ENCODE data around the gene FOXP1.

FOXP1 gene

DNA sequence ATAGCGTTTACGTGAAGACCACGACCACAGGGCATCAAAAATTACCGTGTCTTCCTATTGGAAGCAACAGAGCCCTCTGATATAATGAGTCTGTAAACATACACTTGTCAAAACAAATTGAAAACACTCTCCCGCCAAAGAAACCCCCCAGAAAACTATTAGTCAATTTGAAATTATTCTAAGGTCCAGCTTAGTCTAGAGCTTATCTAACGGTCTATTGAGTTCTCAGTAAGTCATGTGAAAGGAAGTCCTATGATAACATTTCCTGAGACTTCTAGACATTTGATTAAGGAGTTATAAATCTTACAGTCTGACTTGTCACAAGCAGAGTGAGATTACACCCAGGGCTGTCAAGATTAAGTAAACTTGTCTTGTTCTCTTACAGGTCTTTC, 356.3 kb downstream of the FOXP1 start:
- no peaks in the 10 kb centered on the region for H3K9me3 Mint-ChIP-seq
- peaks cover 23% of the 10 kb centered on the region for H3K4me1 Mint-ChIP-seq (ENCODE audit: low read depth)
- H3K36me3 Mint-ChIP-seq (ENCODE audit: low read depth): peaks cover 2% of the 10 kb centered on the region
- peaks cover 88% of the 10 kb centered on the region for H3K27me3 Mint-ChIP-seq (ENCODE audit: low read depth)
- H3K27ac Mint-ChIP-seq: peak overlapping the region; percentile 81
- H3K4me3 Mint-ChIP-seq: peak overlapping the region; percentile 76

DNA sequence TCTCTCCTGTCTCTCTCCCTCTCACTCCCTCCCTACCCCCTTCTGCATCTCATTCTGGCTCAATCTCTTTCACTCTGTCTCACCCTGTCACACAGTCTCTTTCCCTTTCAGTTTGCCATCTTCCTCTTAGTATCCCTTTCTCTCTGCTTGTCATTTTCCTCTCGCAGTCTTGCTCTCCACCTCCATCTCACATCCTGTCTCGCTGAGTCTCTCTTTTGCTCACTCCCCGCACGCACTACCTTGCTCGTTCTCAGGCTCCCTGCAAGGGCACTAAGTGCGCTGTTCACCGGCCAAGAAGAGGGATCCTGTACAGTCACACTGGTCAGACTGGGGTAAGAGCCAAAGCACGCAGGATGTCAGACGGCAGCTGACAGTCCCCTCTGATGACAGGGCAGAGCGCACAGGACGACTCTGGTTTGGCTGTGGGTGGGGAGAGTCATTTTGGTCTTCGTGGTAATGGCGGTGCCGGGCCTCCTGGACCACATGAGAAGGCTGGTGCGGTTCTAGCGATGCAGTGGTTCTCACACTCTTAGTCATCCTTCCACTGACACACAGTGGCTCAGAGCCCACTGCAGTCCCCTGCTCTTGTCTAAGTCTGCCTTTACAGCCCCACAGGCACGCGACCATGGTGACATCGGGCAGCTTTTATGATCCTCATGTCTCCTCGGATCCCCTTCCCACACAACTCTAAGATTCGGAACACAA, 356.8 kb downstream of the FOXP1 start:
- peaks cover 2% of the 10 kb centered on the region for H3K36me3 Mint-ChIP-seq (ENCODE audit: low read depth)
- peak overlapping the region; percentile 81 for H3K27ac Mint-ChIP-seq
- H3K27me3 Mint-ChIP-seq (ENCODE audit: low read depth): peaks cover 83% of the 10 kb centered on the region
- H3K4me1 Mint-ChIP-seq (ENCODE audit: low read depth): peaks cover 23% of the 10 kb centered on the region
- H3K4me3 Mint-ChIP-seq: peak overlapping the region; percentile 76
- no peaks in the 10 kb centered on the region for H3K9me3 Mint-ChIP-seq

DNA sequence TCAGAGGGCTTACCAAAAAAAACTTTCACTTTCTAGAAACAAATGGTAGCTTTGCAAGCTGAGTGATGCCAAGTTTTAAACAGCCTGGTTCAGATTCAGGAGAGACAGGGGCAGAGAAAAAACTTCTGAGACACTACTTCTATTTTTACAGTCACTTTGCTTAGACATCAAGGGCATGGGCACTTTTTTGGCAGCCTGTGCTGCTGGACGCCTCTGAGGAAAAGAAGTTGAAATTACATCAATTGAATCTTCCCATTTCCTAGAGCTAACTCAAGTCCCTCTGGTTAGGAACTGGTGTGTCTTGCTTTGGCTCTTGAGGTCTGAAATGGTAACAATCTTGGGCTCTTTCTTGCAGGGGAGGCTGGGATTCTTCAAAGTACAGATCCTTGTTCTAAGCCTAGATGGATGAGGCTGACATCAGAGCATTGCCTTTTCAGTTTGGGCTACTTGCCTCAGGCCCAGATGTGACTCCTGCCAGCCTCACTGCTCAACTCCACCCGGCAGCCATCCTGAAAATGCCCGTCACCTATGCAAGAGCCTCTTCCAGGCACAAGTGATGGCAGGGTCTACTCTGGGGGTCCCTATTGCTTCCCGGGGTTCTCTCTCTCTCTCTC, 357.5 kb downstream of the FOXP1 start:
- H3K9me3 Mint-ChIP-seq: no peaks in the 10 kb centered on the region
- H3K4me3 Mint-ChIP-seq: peak overlapping the region; percentile 76
- peaks cover 2% of the 10 kb centered on the region for H3K36me3 Mint-ChIP-seq (ENCODE audit: low read depth)
- peak overlapping the region; percentile 81 for H3K27ac Mint-ChIP-seq
- H3K4me1 Mint-ChIP-seq (ENCODE audit: low read depth): peaks cover 25% of the 10 kb centered on the region
- peaks cover 83% of the 10 kb centered on the region for H3K27me3 Mint-ChIP-seq (ENCODE audit: low read depth)

DNA sequence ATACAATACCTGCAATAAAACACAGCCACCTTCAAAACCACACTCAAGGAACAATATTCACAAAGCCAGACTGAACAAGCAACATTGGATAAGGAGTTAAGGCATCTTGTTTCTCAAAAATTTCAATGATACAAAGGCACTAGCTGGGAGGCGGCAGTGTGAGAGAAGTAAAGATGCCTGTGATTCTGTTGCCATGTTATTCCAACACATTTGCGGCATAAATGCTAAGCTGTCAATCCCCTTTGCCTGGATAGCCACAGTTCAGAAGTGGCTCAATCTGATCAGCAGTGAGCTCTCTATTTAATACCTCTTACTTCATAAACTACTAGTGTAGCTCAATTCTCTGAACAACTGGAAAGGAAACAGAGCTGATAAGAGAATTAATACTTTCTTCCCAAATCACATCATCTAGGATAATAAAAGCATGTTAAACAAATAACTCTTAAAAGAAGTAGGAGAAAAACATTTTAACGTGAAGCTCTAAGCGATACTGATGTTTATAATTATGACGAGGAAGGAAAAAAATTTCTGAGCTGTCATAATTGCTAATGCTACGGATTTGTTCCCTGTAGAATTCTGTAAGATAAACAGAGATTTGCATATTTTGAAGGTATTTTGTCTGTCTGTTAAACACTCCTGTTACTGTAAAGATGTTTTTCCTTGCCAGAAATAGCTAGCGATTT, 358.4 kb downstream of the FOXP1 start:
- Mint-ChIP-seq H3K27ac (no peak overlapping the region), H3K36me3 (ENCODE audit: low read depth) (peaks cover 2% of the 10 kb centered on the region), H3K4me1 (ENCODE audit: low read depth) (peaks cover 27% of the 10 kb centered on the region), H3K27me3 (ENCODE audit: low read depth) (peaks cover 77% of the 10 kb centered on the region), H3K9me3 (no peaks in the 10 kb centered on the region), H3K4me3 (no peak overlapping the region)

DNA sequence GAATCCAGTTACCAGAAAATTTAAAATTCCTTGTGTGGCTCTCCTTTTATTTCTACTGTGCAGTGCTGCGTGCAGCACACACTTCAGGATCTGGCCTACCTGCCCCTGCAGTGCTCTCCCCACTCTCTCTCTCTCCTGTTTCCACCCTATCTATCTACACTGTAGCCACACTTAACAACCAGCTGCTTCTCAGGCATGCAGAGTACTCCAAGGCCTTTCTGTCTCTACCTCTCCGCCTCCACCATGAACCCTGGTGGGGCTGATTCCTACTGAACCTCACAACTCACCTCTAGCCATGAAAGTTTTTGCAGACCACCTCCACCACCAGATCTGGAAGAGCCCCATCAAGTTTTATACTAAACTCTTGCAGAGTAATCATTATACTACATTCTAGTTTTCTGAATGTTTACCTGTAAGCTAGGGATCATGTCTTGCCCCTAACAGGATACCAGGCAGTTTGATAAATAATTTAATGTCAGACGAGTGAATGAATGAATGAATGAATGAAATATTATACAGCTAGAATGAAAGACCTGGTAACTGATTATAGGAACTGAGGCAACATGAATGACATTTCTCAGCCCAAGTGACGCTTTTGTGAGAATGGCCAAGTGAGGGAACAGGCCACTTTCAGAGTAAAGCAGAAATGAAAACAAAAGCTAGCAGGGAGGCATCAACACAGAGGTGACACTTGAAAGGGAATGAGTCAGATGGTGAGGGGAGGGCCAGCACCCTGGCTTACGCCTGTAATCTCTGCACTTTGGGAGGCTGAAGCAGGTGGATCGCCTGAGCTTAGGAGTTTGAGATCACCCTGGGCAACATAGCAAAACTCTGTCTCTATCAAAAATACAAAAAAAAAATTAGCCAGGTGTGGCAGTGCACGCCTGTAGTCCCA, 363.5 kb downstream of the FOXP1 start:
- H3K4me1 Mint-ChIP-seq (ENCODE audit: low read depth): peaks cover 7% of the 10 kb centered on the region
- no peaks in the 10 kb centered on the region for H3K9me3 Mint-ChIP-seq
- peaks cover 6% of the 10 kb centered on the region for H3K36me3 Mint-ChIP-seq (ENCODE audit: low read depth)
- H3K27me3 Mint-ChIP-seq (ENCODE audit: low read depth): peaks cover 65% of the 10 kb centered on the region
- no peak overlapping the region for H3K27ac Mint-ChIP-seq
- no peak overlapping the region for H3K4me3 Mint-ChIP-seq

DNA sequence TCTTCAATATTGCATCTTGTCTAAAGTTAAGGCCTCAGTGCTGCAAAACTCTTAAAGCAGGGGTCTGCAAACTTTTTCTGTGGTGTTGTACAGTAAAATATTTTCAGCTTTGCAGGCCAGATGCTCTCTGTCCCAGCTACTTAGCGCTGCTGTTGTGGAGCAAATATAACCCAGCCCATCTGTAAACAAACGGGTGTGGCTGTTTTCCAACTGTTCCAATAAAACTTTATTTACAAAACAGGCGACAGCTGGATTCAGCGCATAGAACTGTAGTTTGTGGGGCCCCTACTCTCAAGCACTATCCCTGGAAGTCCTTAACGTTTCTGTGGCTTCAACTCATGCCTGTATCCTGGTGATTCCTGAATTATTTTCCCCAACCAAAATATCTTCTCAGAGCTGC, 365.0 kb downstream of the FOXP1 start:
- H3K27ac Mint-ChIP-seq: no peak overlapping the region
- H3K4me3 Mint-ChIP-seq: no peak overlapping the region
- peaks cover 7% of the 10 kb centered on the region for H3K4me1 Mint-ChIP-seq (ENCODE audit: low read depth)
- H3K36me3 Mint-ChIP-seq (ENCODE audit: low read depth): peaks cover 6% of the 10 kb centered on the region
- no peaks in the 10 kb centered on the region for H3K9me3 Mint-ChIP-seq
- H3K27me3 Mint-ChIP-seq (ENCODE audit: low read depth): peaks cover 51% of the 10 kb centered on the region

DNA sequence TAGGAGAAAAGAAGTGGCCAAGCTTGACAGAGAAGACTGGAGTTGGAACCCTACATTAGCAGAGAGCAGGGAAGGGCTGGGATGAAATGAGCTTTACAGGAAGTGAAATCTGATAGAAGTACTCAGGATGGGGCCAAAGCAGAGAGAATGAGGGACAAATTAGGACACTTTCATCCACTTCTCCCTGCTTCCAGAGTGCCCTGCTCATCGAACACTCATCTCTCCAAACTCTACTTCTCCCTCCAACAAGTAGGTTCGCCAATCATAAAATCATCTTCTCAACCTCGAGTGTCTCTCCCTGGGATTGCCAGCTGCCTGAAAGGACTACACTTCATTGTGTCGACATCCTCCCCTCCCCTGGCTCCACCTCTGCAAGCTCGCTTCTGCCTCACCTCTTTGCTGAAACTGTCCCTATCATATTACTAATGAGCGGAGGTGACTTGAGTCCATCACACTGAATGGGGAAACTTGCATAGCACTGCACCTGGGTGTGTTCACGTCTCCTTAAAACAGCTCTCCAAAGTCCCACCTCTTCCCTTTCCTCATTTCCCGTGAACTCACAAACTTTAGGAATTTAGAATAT, 365.8 kb downstream of the FOXP1 start:
- Mint-ChIP-seq H3K4me3 (no peak overlapping the region), H3K4me1 (ENCODE audit: low read depth) (peaks cover 7% of the 10 kb centered on the region)

DNA sequence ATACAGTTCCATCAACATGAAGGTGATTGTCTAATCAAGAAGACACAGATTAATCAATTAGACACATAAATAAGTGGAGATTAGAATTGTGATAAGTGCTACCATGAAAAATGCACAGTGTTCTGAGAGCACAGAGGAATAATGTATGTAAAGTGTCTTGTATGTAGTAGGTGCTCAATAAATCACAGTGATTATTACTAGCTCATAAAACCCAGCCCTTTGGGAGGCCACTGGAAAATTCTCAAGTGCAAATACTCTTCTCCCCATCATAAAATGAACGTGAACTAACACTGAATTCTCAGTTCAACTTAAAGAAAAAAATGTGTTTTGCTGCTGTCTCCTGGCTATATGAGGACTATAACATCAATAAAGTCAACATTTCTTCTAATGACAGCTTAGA, 368.2 kb downstream of the FOXP1 start:
- no peak overlapping the region for H3K4me3 Mint-ChIP-seq
- H3K27me3 Mint-ChIP-seq (ENCODE audit: low read depth): peaks cover 35% of the 10 kb centered on the region
- H3K36me3 Mint-ChIP-seq (ENCODE audit: low read depth): peaks cover 6% of the 10 kb centered on the region
- H3K27ac Mint-ChIP-seq: no peak overlapping the region
- H3K9me3 Mint-ChIP-seq: peaks cover 4% of the 10 kb centered on the region
- peaks cover 3% of the 10 kb centered on the region for H3K4me1 Mint-ChIP-seq (ENCODE audit: low read depth)

More for the DNA sequence above, 365.8 kb downstream of the FOXP1 start:
- Mint-ChIP-seq H3K27ac (peak overlapping the region; percentile 13), H3K27me3 (ENCODE audit: low read depth) (peaks cover 45% of the 10 kb centered on the region), H3K9me3 (no peaks in the 10 kb centered on the region), H3K36me3 (ENCODE audit: low read depth) (peaks cover 6% of the 10 kb centered on the region)

DNA sequence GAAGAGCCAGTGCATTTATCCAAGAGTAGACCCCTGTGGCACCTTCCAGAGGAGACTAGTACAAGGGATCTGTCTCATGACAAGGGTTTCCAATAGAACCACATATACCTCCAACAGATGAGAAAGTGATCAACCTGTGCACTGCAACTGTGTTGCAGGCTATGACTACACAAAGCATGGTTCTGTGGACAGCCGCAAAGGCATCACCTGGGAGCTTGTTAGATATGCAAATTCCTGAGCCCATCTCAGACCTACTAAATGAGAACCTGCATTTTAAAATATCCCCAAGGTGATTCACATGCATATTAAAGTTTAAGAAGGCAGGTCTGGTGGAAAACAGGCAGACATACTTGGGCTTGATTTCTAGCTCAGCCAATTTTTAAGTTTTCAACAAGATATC, 368.7 kb downstream of the FOXP1 start:
- Mint-ChIP-seq H3K36me3 (ENCODE audit: low read depth) (peaks cover 9% of the 10 kb centered on the region), H3K4me3 (no peak overlapping the region), H3K9me3 (peaks cover 4% of the 10 kb centered on the region), H3K4me1 (ENCODE audit: low read depth) (peaks cover 4% of the 10 kb centered on the region), H3K27ac (no peak overlapping the region), H3K27me3 (ENCODE audit: low read depth) (peaks cover 33% of the 10 kb centered on the region)

DNA sequence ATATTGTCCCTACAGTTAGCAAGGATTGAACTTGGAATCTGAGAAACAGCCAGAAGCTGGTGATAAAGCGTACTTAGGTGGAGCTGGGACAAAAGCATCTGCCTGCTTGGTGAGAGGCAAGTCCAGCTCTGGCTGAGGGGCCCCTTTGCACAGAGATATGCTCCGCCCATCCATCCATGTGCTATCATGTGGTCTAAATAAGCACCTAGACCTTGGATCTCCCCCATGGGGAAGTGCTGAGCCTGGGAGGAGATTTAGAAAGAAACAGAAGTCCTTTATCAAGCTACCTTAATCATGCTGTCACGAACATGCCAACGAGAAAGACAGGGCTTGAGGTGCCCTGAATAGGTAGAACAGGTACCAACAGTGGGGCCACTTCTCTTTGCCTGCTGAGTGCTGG, 369.5 kb downstream of the FOXP1 start:
- Mint-ChIP-seq H3K9me3 (peaks cover 4% of the 10 kb centered on the region), H3K36me3 (ENCODE audit: low read depth) (peaks cover 7% of the 10 kb centered on the region), H3K27me3 (ENCODE audit: low read depth) (peaks cover 29% of the 10 kb centered on the region), H3K4me3 (no peak overlapping the region), H3K4me1 (ENCODE audit: low read depth) (peaks cover 2% of the 10 kb centered on the region), H3K27ac (no peak overlapping the region)

DNA sequence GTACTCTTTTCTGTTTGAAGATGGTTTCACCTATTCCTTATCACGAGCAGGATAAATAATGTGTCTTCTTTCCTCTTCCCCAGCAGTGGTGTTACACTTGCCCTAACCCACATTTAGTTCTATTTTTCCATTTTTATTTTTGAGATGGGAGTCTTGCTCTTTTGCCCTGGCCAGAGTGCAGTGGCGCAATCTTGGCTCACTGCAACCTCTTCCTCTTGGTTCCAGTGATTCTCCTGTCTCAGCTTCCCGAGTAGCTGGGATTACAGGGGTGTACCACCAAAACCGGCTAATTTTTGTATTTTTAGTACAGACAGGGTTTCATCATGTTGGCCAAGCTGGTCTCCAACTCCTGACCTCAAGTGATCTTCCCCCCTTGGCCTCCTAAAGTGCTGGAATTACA, 372.4 kb downstream of the FOXP1 start:
- Mint-ChIP-seq H3K4me3 (no peak overlapping the region), H3K4me1 (ENCODE audit: low read depth) (peaks cover 2% of the 10 kb centered on the region), H3K27me3 (ENCODE audit: low read depth) (peaks cover 8% of the 10 kb centered on the region), H3K9me3 (peaks cover 4% of the 10 kb centered on the region), H3K27ac (no peak overlapping the region), H3K36me3 (ENCODE audit: low read depth) (peaks cover 5% of the 10 kb centered on the region)

DNA sequence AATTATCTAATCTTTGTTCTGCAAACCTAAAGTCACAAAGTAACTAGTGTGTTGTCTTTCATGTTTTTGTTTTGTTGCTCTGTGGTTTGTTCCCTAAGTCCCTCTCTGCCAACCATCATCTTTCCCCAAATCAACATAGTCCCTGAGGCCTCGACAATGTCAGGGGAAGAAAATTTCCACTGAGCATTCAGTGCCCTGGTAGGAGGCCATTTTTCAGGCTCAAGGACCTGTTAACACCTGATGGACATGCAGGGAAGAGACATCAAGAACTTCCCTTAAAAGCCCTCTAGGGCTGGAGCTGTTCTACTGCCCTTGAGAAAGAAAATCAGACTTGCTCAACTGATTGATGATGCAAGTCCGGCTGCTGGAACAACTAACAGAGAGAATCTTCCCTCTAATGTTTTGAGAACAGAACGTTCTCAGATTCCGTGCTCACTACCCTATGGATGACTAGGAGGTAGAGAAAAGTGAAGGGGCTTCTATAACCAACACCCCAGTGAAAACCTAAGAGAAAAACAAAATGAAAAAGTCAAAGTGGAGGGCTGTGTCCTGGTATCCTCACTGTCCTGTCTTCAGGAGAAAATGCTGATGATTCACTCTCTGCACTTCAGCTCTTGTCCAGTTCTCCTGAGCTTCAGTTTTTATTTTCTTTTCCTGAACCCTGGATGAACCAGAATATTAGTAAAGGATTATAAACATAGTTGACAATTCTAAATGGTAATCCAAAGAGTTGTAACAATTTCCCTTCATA, 373.1 kb downstream of the FOXP1 start:
- Mint-ChIP-seq H3K36me3 (ENCODE audit: low read depth) (peaks cover 5% of the 10 kb centered on the region), H3K9me3 (peaks cover 4% of the 10 kb centered on the region), H3K4me3 (no peak overlapping the region), H3K27ac (no peak overlapping the region), H3K27me3 (ENCODE audit: low read depth) (peaks cover 5% of the 10 kb centered on the region), H3K4me1 (ENCODE audit: low read depth) (peaks cover 2% of the 10 kb centered on the region)

DNA sequence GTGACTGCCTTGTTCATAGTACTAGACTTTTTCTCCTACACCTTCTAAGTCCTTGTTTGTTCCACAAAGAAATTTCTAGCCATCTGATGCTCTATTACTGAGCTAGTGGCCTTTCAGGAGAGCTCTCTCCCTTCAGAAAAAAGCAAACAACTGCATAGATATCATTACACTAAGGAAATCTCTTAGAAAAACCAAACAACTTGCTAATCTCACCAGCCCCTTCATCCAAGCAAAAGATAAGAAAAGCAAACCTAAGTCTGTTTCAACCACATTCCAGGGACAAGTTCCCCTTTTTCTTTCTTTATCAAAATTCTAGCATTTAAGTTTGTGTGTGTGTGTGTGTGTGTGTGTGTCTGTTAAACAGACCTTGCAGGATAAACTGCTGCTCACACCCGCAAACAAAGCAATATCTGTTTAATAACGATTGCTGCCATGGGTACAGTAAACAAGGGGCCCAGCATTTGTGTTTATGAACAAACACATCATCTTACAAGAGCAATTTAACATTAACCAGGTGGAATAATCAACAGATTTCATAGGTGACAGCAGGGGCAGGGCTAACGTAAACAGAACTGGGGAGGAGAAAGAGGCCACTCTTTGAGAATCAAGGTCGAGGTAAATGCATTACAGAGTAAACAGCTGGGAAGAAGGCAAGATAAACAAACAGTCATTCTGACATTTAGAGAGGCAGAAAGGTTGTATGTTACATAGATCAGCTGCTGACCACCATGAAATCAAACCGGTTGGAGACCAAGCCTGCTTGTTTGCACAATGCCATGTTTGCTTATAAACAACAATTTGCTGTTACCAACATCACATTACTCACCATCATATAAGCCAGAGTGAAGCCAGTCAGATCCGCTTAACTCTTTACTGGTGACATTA, 375.1 kb downstream of the FOXP1 start:
- Mint-ChIP-seq H3K27me3 (ENCODE audit: low read depth) (peaks cover 12% of the 10 kb centered on the region), H3K27ac (no peak overlapping the region), H3K9me3 (peaks cover 4% of the 10 kb centered on the region), H3K4me1 (ENCODE audit: low read depth) (peaks cover 2% of the 10 kb centered on the region), H3K36me3 (ENCODE audit: low read depth) (peaks cover 5% of the 10 kb centered on the region), H3K4me3 (no peak overlapping the region)
